HepG2 (cell line): ENCODE measurements around the gene ZBTB46. TPM values are rescaled to one million over a fixed set of nuclear protein-coding genes. Genes with fewer than 3 reads are reported as not detected.

ENCODE experiments used
- ELF1 ChIP-seq: sonication (generic); formaldehyde crosslinking; IDR thresholded peaks from 2 replicates; pipeline ENCODE4 v1.4.0; 2020; ENCODE audit warnings: missing genetic modification reagents
- HCFC1 ChIP-seq: fragments of 150-350 bp; IDR thresholded peaks from 2 replicates; pipeline ENCODE4 v1.6.1; 2014; ENCODE audit warnings: low read depth, low read length
- NFE2L1 ChIP-seq: sonication (generic); formaldehyde crosslinking; IDR thresholded peaks from 2 replicates; pipeline ENCODE4 v1.4.0; 2020; ENCODE audit warnings: missing genetic modification reagents, mild to moderate bottlenecking, borderline replicate concordance
- NPAS2 ChIP-seq: sonication (generic); formaldehyde crosslinking; IDR thresholded peaks from 2 replicates; pipeline ENCODE4 v1.8.0; 2022; ENCODE audit warnings: mild to moderate bottlenecking, missing genetic modification reagents, borderline replicate concordance
- RNF2 ChIP-seq: fragments of 450-650 bp; conservative IDR thresholded peaks from 2 replicates; pipeline ENCODE4 v1.6.1; 2016; ENCODE audit warnings: low read depth
- SMAD9 ChIP-seq: sonication (generic); formaldehyde crosslinking; IDR thresholded peaks from 2 replicates; pipeline ENCODE4 v1.5.1; 2020; ENCODE audit warnings: mild to moderate bottlenecking, missing genetic modification reagents
- TMF1 ChIP-seq: sonication (generic); formaldehyde crosslinking; IDR thresholded peaks from 2 replicates; pipeline ENCODE4 v1.8.1; 2022; ENCODE audit warnings: low read depth, missing genetic modification reagents
- ZKSCAN5 ChIP-seq: sonication (generic); formaldehyde crosslinking; IDR thresholded peaks from 2 replicates; pipeline ENCODE4 v1.5.1; 2020; ENCODE audit warnings: mild to moderate bottlenecking, missing genetic modification reagents
- ZNF180 ChIP-seq: sonication (generic); formaldehyde crosslinking; IDR thresholded peaks from 2 replicates; pipeline ENCODE4 v1.4.0; 2020; ENCODE audit warnings: low read depth, missing genetic modification reagents, borderline replicate concordance
- ZNF569 ChIP-seq: sonication (generic); formaldehyde crosslinking; IDR thresholded peaks from 2 replicates; pipeline ENCODE4 v1.5.0; 2020; ENCODE audit warnings: mild to moderate bottlenecking, missing genetic modification reagents, moderate library complexity, borderline replicate concordance
- ZNF644 ChIP-seq: IDR thresholded peaks from 2 replicates; pipeline ENCODE4 v1.6.1; 2016; ENCODE audit warnings: low read depth
- ZNF749 ChIP-seq: sonication (generic); formaldehyde crosslinking; IDR thresholded peaks from 2 replicates; pipeline ENCODE4 v1.8.0; 2022; ENCODE audit warnings: mild to moderate bottlenecking, missing genetic modification reagents, moderate library complexity, borderline replicate concordance
- polyA plus RNA-seq, 8 experiments: library from polyadenylated mRNA; depleted of rRNA in 3 of 8; stranded (reverse) in 7 of 8; unstranded in 1 of 8; fragments of >200 nt; fragmentation: Illumina TruSeq in 4 of 8; extraction: Trizol in 4 of 8; gene quantifications; 2 replicates each; pipeline versions ENCODE4 v1.2.1 to v1.2.3, GENCODE V29; 2011 to 2016; ENCODE audit warnings: low read depth in 4 of 8, missing spikeins in 1 of 8, mixed read lengths in 1 of 8; ENCODE audit not compliant: insufficient read depth in 1 of 8
- total RNA-seq, 5 experiments: library from RNA; depleted of rRNA; stranded (reverse); fragments of >200 nt; fragmentation: Illumina TruSeq; extraction: Trizol; gene quantifications; 2 replicates each; pipeline ENCODE4 v1.2.3, GENCODE V29; 2016; ENCODE audit warnings: low read depth in 1 of 5
- TF ChIP-seq, protein P1 (sequence below): sonication (generic); formaldehyde crosslinking; IDR thresholded peaks from 2 replicates; pipeline ENCODE4 v1.8.0; 2022; ENCODE audit warnings: mild to moderate bottlenecking, missing genetic modification reagents; ENCODE audit not compliant: insufficient replicate concordance
- TF ChIP-seq, protein P2 (sequence below): sonication (generic); formaldehyde crosslinking; IDR thresholded peaks from 2 replicates; pipeline ENCODE4 v1.5.0; 2020; ENCODE audit warnings: mild to moderate bottlenecking, missing genetic modification reagents
- TF ChIP-seq, protein P3 (sequence below): sonication (generic); formaldehyde crosslinking; IDR thresholded peaks from 2 replicates; pipeline ENCODE4 v1.4.0; 2020; ENCODE audit warnings: mild to moderate bottlenecking, missing genetic modification reagents
- TF ChIP-seq, protein P4 (sequence below): sonication (generic); formaldehyde crosslinking; IDR thresholded peaks from 2 replicates; pipeline ENCODE4 v1.4.0; 2020; ENCODE audit warnings: missing genetic modification reagents
- TF ChIP-seq, protein P5 (sequence below): sonication (generic); formaldehyde crosslinking; IDR thresholded peaks from 2 replicates; pipeline ENCODE4 v1.5.1; 2020; ENCODE audit warnings: missing genetic modification reagents, mild to moderate bottlenecking, borderline replicate concordance
- TF ChIP-seq, protein P6 (sequence below): sonication (generic); formaldehyde crosslinking; IDR thresholded peaks from 2 replicates; pipeline ENCODE4 v1.5.0; 2020; ENCODE audit warnings: missing genetic modification reagents, mild to moderate bottlenecking, borderline replicate concordance

The ZBTB46 gene
- total and polyA plus RNA-seq, 2 of the 13 experiments (the other 11 are each of a cell fraction or from before 2014, with no cell fraction given) = 1.6 to 13.5 TPM

DNA sequence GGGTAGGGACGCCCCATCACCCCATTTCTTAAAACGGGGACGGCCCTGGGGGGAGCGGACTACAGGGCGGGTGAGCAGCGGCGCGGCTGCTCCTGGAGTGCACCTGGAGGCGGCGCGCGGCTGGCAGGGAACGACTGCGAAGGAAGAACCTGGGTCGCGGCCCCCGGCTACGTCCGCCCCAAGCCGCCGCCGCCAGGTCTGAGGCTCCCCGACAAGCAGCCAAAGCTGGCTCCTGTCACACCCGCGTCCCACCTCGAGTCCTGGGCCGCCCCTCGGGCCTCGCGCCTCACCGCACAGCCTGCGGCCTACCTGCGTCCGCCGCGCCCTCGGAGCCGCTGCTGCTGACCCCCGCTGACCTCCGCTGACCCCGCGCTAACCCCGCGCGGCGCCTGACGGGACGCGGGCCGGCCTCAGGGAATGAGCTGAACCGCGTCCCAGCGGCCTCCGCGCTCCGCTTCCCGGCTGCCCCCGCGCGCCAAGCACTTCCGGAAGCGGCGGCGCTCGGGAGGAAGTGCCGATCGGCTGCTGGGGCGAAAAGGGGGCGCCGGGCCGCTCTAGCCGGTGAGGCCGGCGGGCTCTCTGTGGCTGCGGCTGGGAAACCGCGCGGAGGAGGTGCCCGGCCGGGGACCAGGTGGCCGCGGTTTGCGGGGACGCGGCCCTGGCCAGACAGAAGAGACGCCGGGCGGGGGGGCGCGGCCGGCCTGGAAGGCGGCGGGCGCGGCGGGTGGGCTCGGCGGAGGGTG, 123.3 kb downstream of the ZBTB46 start, which contains the start of the genes ARFRP1 and ZGPAT (continued):
- TF ChIP-seq, protein P1, sequence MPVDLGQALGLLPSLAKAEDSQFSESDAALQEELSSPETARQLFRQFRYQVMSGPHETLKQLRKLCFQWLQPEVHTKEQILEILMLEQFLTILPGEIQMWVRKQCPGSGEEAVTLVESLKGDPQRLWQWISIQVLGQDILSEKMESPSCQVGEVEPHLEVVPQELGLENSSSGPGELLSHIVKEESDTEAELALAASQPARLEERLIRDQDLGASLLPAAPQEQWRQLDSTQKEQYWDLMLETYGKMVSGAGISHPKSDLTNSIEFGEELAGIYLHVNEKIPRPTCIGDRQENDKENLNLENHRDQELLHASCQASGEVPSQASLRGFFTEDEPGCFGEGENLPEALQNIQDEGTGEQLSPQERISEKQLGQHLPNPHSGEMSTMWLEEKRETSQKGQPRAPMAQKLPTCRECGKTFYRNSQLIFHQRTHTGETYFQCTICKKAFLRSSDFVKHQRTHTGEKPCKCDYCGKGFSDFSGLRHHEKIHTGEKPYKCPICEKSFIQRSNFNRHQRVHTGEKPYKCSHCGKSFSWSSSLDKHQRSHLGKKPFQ (CRISPR knock-in tag) = peak; percentile 90
- TF ChIP-seq SMAD9 (CRISPR knock-in tag) = peak; percentile 83
- no peak; the same call in none of the 2 replicates for TF ChIP-seq ZNF180
- TF ChIP-seq, protein P2, sequence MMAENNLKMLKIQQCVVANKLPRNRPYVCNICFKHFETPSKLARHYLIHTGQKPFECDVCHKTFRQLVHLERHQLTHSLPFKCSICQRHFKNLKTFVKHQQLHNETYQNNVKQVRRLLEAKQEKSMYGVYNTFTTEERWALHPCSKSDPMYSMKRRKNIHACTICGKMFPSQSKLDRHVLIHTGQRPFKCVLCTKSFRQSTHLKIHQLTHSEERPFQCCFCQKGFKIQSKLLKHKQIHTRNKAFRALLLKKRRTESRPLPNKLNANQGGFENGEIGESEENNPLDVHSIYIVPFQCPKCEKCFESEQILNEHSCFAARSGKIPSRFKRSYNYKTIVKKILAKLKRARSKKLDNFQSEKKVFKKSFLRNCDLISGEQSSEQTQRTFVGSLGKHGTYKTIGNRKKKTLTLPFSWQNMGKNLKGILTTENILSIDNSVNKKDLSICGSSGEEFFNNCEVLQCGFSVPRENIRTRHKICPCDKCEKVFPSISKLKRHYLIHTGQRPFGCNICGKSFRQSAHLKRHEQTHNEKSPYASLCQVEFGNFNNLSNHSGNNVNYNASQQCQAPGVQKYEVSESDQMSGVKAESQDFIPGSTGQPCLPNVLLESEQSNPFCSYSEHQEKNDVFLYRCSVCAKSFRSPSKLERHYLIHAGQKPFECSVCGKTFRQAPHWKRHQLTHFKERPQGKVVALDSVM = peak; percentile 63; the same call in 1 of the 2 replicates
- TF ChIP-seq, protein P3, sequence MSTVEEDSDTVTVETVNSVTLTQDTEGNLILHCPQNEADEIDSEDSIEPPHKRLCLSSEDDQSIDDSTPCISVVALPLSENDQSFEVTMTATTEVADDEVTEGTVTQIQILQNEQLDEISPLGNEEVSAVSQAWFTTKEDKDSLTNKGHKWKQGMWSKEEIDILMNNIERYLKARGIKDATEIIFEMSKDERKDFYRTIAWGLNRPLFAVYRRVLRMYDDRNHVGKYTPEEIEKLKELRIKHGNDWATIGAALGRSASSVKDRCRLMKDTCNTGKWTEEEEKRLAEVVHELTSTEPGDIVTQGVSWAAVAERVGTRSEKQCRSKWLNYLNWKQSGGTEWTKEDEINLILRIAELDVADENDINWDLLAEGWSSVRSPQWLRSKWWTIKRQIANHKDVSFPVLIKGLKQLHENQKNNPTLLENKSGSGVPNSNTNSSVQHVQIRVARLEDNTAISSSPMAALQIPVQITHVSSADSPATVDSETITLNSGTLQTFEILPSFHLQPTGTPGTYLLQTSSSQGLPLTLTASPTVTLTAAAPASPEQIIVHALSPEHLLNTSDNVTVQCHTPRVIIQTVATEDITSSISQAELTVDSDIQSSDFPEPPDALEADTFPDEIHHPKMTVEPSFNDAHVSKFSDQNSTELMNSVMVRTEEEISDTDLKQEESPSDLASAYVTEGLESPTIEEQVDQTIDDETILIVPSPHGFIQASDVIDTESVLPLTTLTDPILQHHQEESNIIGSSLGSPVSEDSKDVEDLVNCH (CRISPR knock-in tag) = no peak
- peak; percentile 98 for TF ChIP-seq TMF1
- TF ChIP-seq ZNF749 (CRISPR knock-in tag) = peak; percentile 80; the same call in 1 of the 2 replicates
- TF ChIP-seq, protein P4, sequence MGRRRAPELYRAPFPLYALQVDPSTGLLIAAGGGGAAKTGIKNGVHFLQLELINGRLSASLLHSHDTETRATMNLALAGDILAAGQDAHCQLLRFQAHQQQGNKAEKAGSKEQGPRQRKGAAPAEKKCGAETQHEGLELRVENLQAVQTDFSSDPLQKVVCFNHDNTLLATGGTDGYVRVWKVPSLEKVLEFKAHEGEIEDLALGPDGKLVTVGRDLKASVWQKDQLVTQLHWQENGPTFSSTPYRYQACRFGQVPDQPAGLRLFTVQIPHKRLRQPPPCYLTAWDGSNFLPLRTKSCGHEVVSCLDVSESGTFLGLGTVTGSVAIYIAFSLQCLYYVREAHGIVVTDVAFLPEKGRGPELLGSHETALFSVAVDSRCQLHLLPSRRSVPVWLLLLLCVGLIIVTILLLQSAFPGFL = no peak
- 0 out of 2 replicates have a peak, but pooled peaks have one; percentile 21 for TF ChIP-seq ZNF644 (CRISPR knock-in tag)
- TF ChIP-seq RNF2 = peak; percentile 98
- TF ChIP-seq ZNF569 (CRISPR knock-in tag) = no peak
- no peak for TF ChIP-seq NPAS2 (CRISPR knock-in tag)
- no peak for TF ChIP-seq ZKSCAN5
- peak; percentile 85 for TF ChIP-seq HCFC1
- TF ChIP-seq, protein P5, sequence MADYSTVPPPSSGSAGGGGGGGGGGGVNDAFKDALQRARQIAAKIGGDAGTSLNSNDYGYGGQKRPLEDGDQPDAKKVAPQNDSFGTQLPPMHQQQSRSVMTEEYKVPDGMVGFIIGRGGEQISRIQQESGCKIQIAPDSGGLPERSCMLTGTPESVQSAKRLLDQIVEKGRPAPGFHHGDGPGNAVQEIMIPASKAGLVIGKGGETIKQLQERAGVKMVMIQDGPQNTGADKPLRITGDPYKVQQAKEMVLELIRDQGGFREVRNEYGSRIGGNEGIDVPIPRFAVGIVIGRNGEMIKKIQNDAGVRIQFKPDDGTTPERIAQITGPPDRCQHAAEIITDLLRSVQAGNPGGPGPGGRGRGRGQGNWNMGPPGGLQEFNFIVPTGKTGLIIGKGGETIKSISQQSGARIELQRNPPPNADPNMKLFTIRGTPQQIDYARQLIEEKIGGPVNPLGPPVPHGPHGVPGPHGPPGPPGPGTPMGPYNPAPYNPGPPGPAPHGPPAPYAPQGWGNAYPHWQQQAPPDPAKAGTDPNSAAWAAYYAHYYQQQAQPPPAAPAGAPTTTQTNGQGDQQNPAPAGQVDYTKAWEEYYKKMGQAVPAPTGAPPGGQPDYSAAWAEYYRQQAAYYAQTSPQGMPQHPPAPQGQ (CRISPR knock-in tag) = no peak
- peak; percentile 74; the same call in 1 of the 2 replicates for TF ChIP-seq NFE2L1
- peak; percentile 94 for TF ChIP-seq ELF1 (CRISPR knock-in tag)
- TF ChIP-seq, protein P6, sequence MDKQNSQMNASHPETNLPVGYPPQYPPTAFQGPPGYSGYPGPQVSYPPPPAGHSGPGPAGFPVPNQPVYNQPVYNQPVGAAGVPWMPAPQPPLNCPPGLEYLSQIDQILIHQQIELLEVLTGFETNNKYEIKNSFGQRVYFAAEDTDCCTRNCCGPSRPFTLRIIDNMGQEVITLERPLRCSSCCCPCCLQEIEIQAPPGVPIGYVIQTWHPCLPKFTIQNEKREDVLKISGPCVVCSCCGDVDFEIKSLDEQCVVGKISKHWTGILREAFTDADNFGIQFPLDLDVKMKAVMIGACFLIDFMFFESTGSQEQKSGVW (CRISPR knock-in tag) = no peak
